HG03139 (cell line): ENCODE data around the gene KRTAP4-16.
"Not testable (repeated sequence)": the region's sequence is repeated elsewhere in the genome, so short reads cannot be mapped to it uniquely, and the experiment has no call there.

Source experiments
- ATAC-seq: cut with Tn5 transposase; IDR thresholded peaks from one replicate; pipeline ENCODE4 v1.9.1; 2021; ENCODE audit not compliant: unreplicated experiment

Gene KRTAP4-16

GRCh38 chr17:41101586-41102259, at the start of gene KRTAP4-16:
Gene KRTAP4-16 (minus strand): TSS chr17:41102209. CDS start chr17:41102209, 0 bp downstream.
- ATAC-seq: no peak

DNA sequence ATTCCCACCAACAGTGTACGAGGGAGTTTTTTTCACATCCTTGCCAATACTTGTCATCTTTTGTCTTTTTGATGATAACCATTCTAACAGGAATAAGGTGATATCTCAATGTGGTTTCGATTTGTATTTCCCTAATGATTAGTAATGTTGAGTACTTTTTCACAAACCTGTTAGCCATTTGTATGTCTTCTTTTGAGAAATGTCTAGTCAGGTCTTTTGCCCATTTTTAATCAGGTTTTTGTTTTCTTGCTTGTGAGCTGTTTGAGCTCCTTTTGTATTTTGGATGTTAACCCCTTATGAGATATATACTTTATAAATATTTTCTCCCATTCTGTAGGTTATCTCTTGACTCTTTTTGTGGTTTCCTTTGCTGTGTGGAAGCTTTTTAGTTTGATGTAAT, 49.5 kb upstream of the KRTAP4-16 start:
- ATAC-seq: no peak

GRCh38 chr17:41150026-41150425, 48.0 kb upstream of the KRTAP4-16 start:
- ATAC-seq: no peak

DNA sequence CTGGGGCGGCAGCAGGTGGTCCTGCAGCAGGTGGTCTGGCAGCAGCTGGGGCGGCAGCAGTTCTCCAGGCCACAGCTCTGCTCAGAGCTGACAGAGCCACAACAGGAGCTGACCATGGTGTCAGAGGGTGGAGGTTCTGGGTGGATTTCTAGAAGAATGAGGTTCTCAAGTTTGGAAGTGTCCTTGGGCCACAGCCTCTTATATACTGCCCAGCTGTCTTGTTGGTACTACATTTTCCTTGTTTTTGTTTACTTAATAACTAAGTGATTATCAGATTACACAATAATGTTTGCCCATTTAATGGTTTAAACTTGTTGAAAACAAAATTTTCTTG, 47.6 kb upstream of the KRTAP4-16 start, which contains the start of gene KRTAP4-5:
KRTAP4-5 (minus strand) TSS at position 174 of the 334 bp plus-strand sequence; CDS start at position 116, 58 bp downstream.
- no peak for ATAC-seq

GRCh38 chr17:41148971-41149651, 47.1 kb upstream of the KRTAP4-16 start:
- not testable (repeated sequence) for ATAC-seq

- ATAC-seq: no peak
These were observed 45.7 kb upstream of the KRTAP4-16 start for GRCh38 chr17:41147531-41148204.

- no peak for ATAC-seq
These were observed 43.3 kb upstream of the KRTAP4-16 start for GRCh38 chr17:41145261-41145660.

DNA sequence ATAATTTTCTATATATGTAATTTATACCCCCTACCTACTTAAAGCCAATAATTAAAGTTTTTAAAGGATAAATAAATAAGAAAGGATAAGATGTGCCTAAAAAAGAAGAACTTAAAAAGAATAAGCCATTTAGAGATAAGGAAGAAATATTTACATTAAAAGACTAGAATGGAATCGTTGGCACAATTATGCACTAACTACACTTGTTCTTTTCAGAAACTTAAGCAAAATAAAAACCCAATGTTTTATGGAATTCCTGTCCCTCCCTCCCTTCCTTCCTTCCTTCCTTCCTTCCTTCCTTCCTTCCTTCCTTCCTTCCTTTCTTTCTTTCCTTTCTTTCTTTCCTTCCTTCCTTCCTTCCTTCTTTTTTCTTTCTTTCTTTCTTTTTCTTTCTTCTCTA, 42.8 kb upstream of the KRTAP4-16 start:
- no peak for ATAC-seq

DNA sequence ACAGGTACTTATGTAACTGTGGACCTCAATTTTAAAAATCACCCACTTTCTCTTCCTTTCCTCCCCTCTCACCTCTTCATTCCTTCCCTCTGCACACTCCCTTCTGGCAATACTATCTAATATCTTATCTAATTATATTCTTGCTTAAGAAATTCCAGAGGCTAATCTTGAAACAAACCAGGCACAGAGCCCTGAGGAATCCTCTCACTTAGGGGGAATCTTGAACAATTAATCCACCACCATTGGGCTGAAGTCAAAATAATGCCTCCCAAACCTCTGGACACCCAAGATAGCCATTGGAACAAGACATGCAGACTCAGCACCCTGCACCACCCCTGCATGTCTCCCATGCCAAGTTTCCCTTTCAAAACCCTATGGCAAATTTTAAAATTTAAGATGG, 39.4 kb upstream of the KRTAP4-16 start:
- no peak for ATAC-seq

DNA sequence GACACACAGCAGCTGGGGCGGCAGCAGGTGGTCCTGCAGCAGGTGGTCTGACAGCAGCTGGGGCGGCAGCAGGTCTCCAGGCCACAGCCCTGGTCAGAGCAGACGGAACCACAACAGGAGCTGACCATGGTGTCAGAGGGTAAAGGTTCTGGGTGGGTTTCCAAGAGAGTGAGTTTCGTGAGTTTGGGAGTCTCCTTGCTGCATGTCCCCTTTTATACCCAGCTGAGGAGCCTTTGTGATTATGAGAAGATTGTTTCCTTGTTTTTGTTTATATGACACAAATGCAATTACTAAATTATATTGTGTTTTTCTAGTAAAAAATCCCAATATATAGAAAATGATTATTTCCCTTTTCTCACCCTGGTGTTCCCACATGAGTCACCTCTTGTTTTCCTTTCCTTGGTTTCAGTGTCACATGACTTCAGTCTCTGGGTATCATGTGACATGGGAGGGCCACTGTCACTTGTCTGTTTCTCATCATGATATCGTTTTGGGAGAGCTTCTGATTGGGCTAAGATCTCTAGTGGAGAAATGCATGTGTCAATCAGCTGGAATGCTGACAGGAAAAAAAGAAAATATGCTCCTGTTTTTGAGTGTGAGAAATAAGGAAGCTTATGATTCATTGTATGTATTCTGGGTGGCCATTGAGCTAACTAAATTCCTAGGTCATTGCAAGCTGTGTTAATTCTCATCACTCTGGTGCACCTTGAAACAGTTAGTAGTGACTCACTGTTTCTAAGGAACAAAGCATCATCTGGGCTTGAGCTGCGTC, 38.5 kb upstream of the KRTAP4-16 start, which contains the start of gene KRTAP4-6:
KRTAP4-6 (minus strand) TSS at position 185 of the 772 bp plus-strand sequence; CDS start at position 128, 57 bp downstream.
- ATAC-seq: no peak

DNA sequence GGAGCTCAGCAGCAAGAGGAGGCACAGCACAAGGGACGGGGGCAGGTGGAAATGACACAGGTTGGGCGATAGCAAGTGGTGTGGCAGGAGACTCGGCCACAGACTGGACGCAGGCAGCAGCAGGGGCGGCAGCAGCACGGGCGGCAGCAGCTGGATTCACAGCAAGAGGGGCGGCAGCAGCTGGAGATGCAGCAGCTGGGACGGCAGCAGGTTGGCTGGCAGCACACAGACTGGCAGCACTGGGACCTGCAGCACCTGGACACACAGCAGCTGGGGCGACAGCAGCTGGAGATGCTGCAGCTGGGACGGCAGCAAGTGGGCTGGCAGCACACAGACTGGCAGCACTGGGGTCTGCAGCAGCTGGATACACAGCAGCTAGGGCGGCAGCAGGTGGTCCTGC, 37.9 kb upstream of the KRTAP4-16 start:
- ATAC-seq: not testable (repeated sequence)

DNA sequence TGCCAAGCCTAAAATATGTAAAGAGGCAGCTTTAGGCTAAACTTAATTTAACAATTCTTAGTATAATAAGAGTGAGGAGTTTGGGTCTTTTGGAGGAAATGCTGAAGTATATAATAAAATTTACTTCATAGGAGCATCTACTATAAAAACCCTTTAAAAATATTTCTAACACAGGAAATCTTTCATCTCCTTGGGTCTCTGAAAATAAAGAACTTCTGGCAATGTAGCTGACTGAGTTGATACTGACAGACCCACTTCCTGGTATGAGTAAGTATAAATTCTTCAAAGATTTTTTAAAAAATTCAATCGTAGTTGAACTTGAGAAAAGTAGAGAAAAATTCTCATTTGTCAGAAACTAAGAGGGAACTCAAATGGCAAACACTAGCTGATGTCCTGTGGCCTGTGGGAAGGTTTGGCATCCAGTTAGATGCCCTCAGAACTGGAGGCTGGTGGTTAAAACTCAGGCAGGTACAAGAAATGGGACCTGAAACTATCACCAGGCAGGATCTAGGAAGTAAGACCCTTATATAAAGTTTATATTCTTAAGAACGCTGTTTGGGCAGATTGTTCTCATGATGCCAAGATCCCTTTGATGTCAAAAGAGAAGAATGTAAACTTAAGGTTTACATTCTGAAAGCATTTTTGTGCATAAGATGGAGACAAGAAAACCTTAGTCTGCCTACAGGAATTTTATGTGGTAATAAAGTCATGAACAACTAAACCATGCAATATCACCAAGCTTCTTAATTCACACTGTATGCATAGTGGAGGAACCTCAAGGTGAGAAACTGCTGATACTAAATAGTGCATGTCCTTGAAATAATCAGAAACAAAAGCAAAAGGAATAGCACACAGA, 32.1 kb upstream of the KRTAP4-16 start:
- ATAC-seq: no peak

GRCh38 chr17:41131979-41132378, 30.0 kb upstream of the KRTAP4-16 start:
- ATAC-seq: no peak

DNA sequence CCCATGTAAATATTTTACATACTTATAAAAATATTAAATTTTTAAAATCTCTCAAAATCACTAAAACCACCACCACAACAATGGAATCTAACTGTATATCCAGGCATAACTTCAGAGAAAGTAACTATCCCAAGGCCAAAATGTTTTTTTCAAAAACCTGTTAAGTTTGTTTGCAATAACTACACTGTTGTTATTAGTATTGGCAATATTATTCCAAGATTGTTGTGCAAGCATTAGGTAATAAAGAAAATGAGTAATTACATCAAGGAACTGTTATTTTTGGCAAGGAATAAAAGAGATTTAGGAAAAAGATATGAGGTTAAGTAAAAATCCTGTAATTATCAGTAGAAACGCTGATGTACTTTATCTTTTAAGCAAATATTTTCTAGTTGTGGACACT, 25.4 kb upstream of the KRTAP4-16 start:
- no peak for ATAC-seq

- no peak for ATAC-seq
These were observed 24.4 kb upstream of the KRTAP4-16 start for GRCh38 chr17:41126412-41126811.

GRCh38 chr17:41125064-41125463, 23.1 kb upstream of the KRTAP4-16 start:
- no peak for ATAC-seq

- not testable (repeated sequence) for ATAC-seq
These were observed 22.0 kb upstream of the KRTAP4-16 start, which contains the start of gene KRTAP4-12 for GRCh38 chr17:41123991-41124371. Gene KRTAP4-12 (minus strand): TSS chr17:41124182. CDS start chr17:41124122, 60 bp downstream.

GRCh38 chr17:41123292-41123990, 21.4 kb upstream of the KRTAP4-16 start:
- not testable (repeated sequence) for ATAC-seq

GRCh38 chr17:41121742-41122141, 19.7 kb upstream of the KRTAP4-16 start:
- ATAC-seq: no peak
